GM18526 (cell line): ENCODE results near the gene IL37.

Experiments used
- POLR2A ChIP-seq: IDR thresholded peaks from 3 replicates; pipeline ENCODE4 v1.6.1; 2011; ENCODE audit not compliant: insufficient read length; ENCODE audit errors: extremely low read depth

The IL37 gene

DNA sequence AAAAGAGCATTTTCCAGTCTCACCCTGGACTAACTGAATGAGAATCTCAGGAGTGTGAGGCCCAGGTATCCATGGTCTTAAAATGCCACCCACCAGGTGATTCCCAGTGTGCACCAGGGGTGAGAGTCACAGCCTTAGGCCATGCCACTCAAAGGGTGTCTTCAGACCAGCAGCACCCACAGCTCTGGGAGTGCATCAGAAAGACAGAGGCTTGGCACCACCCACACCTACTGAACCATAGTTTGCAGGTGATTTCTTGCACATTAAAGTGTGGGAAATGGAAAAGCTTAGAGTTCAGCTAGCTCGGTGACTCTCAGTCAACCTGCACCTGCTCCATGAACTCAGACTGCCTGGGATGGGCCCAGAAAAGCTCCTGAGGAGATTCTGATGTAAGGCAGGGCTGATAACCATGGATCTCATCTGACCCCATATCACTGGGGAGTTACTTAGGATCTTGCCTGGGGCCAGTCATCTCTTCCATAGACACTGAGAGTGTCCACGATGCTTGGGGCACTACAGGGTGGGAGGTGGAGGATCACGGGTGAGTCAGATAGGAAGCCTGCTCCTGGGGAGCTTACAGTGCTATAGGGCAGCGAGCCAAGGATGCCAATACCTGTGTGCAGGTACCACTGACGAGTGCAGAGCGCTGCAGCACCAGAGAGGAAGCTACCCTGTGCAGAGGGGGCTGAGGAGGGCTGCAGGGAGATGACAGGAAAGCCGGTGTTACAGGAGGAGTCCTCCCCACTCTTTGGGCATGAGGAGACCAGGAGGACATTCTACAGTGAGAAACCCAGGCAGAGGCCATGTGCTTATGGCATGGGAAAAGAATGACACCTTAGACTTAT lies 4.6 kb downstream of the IL37 start:
- TF ChIP-seq POLR2A = no peak

DNA sequence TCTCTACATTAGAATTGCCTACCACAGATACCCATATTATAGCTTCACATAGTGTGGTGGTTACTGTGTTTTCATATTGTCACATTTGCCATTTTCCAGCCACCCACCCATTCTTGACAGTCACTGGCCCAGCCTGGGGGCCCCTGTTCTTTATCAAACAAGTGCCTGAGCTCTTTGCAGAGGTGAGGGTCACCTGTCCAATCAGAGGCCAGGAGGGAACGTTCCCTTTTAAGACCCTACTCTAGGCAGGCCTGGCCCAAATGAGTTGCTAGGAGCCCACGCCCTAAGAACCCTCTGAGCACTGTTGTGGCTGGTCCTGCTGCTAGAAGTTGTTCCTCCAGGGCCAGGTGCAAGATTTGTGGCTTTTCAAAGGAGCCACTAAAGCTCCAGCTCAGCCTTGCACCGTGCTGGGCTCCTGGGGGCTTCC lies 5.2 kb downstream of the IL37 start:
- TF ChIP-seq POLR2A = no peak

DNA sequence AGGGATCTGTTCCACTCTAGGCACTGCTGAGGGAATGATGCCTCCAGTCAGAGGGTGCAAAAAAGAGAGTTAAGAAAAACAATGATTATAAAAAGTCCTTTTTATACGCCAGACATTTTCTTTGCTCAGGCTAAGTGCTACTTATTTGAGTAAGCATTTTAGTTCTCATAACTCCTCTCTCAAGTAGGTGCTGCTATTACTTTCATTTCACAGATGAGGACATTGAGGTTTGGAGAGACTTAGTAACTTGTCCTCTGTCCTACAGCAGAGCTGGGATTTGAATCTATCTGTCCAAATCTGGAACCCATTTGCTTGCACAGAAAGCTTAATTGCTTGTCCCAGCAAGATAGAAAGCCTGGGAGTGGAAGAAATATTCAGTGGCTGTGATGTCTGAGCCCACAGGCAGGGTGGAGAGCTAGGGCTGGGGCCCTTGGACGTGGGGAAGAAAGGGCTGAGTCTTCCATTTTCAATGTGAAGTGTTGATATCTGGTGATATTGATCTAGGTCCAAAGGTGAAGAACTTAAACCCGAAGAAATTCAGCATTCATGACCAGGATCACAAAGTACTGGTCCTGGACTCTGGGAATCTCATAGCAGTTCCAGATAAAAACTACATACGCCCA lies 5.8 kb downstream of the IL37 start:
- no peak for TF ChIP-seq POLR2A

DNA sequence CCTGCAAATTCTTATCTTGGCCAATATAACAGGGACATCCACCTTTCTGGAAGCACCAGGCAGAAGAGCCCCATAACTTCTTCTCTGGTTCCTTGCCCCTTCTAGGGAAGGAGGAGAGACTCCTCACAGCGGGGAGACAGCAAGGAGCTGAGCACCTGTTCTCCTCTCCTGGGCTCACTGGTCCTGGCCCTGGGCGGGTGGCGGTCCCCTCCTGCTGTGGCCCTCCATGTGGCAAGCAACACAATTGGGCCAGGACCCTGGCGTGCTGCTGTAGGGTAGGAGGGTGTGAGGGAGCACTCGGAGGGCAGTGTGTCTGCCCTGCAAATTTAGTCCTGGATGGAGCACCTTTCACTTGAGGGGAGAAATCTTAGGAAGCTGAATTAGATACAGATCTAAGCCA lies 6.9 kb downstream of the IL37 start:
- TF ChIP-seq POLR2A = no peak

DNA sequence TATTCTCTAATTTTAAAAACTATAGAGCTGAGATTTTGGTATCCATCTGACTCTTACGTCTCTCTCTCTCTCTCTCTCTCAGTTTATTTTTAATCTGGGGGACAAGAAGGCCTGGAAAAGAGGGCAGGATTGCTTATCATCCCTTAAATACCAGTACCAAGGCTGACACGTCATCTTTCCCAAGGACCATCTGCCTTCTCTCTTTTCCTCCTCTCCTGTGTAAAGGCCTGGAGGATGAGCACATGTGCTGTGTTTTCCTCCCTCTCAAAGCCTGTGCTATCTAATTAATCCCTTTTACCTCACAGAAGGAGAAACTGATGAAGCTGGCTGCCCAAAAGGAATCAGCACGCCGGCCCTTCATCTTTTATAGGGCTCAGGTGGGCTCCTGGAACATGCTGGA lies 7.3 kb downstream of the IL37 start:
- no peak for TF ChIP-seq POLR2A

DNA sequence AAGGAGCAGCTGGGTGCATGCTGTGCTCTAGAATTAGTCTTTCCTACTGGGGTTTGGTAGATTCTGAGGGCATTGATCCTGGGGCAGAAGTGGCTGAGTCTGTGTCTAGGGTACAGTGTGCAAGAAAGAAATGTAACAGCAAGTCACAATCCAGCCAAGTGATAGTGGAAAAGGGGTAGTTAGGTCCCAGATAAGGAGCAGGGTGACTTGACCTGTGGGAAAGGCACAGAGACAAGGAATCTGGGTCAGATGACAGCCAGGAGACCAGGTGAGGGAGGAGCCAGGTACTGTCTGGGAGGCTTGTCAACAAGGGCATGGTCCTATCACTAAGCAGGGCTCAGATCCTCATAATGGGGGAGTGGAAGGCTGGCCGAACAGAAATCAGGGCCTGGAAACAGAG lies 8.1 kb downstream of the IL37 start:
- TF ChIP-seq POLR2A = no peak

DNA sequence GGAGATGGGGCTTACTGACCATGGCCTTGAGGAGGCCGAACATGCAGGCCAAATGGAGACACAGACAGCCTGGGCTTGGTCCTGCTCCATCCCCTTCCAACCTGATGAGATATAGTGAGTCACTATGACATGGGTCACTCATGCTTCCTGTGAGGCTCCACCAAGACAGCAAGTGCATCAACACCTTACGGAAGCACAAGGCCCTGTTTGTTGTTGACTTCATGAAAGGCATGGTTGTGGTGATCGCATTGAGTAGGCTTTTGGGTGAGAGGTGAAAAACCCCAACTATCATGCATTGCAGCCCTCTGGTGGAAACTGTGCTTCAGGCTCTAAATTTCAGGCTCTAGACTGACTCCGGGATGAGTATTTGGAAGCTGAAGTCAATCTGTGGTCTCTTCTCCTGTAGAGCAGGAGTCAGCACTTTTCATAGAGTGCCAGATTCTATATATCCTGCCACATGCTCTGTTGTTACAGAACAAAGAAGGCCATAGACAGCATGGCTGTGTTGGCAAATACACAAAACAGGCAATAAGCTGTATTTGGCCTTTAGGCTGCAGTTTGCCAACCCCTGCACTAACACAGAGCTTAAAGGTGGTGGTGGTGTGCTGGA lies 10.1 kb downstream of the IL37 start:
- TF ChIP-seq POLR2A = no peak

DNA sequence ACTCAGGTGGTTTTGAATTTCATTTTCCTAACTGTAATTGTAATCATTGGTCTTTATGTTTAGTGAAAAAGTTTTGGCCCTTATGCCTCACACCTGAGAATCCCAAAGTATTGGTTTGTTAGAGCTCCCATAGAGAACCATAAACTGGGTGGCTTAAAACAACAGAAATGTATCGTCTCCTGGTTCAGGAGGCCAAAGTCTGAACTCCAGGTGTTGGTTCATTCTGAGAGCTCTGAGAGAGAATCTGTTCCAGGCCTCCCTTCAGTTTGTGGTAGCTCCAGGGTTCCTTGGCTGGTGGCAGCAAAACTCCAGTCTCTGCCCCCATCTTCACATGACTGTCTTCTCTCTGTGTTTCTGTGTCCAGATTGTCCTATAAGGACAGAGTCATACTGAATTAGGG lies 11.0 kb downstream of the IL37 start:
- TF ChIP-seq POLR2A = no peak

DNA sequence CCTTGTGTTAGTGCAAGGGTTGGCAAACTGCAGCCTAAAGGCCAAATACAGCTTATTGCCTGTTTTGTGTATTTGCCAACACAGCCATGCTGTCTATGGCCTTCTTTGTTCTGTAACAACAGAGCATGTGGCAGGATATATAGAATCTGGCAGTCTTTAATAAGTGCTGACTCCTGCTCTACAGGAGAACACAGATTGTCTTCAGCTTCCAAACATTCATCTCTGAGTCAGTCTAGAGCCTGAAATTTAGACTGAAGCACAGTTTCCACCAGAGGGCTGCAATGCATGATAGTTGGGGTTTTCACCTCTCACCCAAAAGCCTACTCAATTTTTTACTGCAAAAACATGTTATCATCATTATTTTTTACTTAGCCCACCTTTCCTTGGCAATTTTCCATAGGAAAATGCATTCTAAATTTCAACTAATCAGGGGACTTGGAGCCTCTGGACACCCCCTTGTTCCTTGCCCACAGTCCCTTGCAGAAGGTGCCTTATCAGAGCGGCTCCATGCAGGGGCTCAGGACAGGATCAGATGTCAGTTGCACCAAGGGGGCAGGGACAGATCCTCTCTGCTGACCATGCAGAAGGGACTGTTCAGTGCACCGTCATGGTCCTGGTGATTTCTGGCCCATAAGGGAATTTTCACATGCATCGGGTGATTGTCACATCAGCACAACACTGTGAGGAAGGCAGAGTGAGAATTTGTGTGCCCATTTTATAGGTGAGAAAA lies 12.4 kb downstream of the IL37 start:
- TF ChIP-seq POLR2A = no peak

DNA sequence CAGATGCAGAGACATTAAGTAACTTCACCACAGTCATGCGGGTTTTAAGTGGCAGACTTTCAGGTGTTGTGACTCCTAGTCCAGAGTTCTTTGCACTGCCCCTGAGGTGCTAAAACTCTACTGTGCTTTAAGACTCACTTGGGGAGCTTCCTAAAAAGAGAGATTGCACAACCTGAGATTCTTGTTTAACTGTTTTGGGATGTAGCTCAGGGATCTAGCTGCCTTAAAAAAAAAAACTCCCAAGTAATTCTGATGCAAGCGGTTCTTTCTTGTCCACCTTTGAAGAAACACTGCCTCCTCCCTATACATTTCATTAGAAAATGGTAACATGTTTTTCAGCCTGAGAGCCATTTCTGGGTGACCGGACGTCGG lies 13.0 kb downstream of the IL37 start:
- no peak for TF ChIP-seq POLR2A

DNA sequence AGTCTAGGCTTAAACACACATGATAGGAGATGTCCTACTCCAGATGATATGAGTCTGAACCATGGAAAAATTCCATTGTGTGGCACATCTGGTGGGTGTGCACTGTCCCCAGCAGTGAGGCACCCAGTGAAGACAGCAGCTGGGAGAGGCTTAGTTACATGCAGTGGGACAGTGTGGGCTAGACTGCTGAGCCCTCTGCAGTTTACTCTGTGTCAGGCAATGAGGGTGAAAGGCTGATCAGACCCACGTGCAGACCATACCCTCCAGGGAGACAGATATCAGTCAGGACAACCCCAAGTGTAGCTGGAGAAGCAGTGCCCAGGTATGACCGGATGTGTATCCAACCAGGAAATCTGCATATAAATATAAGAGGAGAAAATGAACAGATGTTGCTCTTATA lies 13.4 kb downstream of the IL37 start:
- TF ChIP-seq POLR2A = no peak

DNA sequence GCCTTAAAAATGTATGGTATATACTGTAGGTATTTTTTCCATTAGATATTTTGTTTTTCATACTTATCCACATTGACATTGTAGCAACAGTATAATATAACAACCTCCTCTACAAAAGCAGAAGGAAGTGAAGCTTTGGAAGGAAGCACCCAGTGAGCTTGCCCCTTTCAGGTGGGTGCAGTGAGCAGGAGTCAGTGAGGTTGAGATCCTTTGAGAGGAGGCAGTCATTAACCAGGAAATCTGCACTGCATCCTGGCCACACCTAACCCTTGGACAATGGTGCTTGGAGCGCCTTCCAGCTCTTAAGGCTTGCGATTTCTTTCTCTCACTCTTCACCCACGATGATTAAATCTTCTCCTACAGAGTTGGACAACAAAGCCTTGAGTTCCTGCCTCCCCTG lies 13.9 kb downstream of the IL37 start:
- no peak for TF ChIP-seq POLR2A

DNA sequence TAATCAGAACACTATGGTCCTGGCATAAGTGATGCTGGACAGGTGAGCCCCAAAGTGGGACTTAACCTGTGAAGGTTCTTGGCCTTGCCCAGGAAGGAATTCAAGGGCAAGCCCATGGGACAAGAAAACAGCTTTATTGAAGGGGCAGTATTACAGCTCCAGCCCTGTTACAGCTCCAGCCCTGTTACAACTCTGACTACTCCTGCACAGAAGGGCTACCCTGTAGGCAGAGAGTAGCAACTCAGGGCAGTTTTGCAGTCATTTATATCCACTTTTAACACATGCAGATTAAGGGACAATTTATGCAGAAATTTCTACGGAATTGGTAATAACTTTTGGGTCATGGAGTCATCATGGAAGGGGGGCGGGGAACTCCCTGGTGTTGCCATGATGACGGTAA lies 15.7 kb downstream of the IL37 start:
- TF ChIP-seq POLR2A = no peak

DNA sequence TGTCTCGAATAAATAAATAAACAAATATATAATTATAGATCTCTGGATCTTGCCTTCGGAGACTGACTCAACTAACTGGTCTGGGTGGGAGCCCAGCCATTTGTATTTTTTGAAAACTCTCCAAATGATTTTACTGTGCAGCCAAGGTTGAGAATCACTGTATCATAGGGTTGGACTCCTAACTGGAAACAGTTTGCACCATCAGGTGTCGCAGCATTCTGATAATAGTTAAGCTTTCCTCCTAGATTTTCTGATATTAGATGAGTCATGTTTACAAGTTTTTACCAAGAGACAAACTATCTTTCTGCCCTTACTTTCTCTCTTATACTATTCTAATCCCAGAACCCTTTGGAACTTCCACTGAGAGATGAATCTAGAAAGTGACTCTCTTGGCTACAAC lies 16.8 kb downstream of the IL37 start:
- TF ChIP-seq POLR2A = no peak

DNA sequence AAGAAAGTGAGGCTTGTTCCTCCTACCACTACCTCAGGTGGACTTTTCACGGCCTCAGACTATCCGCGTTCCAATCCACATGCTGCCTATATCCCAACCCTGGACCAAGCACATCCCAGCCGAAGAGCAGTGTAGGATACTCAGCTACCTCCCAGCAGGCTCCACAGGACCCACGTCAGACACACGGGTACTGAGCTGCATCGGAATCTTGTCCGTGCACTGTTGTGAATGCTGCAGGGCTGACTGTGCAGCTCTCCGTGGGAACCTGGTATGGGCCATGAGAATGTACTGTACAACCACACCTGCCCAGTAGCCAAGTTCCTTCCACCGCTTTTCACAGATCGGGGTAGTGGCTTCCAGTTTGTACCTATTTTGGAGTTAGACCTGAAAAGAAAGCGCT lies 22.3 kb downstream of the IL37 start:
- no peak for TF ChIP-seq POLR2A

DNA sequence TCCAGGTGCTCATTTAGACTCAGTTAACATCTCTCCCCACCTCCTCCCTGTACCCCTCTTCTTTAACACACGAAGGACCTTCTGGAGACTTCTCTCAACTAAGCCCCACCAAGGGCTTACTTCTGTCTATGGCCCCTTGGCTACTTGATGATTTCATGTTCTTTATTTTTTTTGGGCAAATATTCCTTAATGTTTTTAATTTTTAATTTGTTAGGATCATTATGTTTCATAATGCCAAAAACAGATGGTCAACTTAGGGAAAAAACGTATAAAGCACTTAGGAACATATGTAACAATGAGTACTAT lies 25.9 kb downstream of the IL37 start:
- TF ChIP-seq POLR2A = no peak
